Urinary bladder (tissue), 4 donors: ENCODE measurements around the gene SANBR. TPM values are rescaled to one million over a fixed set of nuclear protein-coding genes. Genes with fewer than 3 reads are reported as not detected.
"Not testable (repeated sequence)": the region's sequence is repeated elsewhere in the genome, so short reads cannot be mapped to it uniquely, and the experiment has no call there.

Experiments
- DNase-seq: peaks from one replicate; pipeline ENCODE4 v3.0.0-alpha.2; 2015; ENCODE audit errors: extremely low spot score
- H3K27ac ChIP-seq: one replicate; pipeline ENCODE4 v1.5.1; 2013; ENCODE audit warnings: low read depth, mild to moderate bottlenecking, moderate library complexity
- H3K36me3 ChIP-seq: one replicate; pipeline ENCODE4 v1.6.1; 2013; ENCODE audit warnings: mild to moderate bottlenecking, moderate library complexity; ENCODE audit not compliant: insufficient read depth
- H3K4me1 ChIP-seq: one replicate; pipeline ENCODE4 v1.6.1; 2013; ENCODE audit warnings: mild to moderate bottlenecking, moderate library complexity; ENCODE audit not compliant: insufficient read depth
- H3K4me3 ChIP-seq: one replicate; pipeline ENCODE4 v1.5.1; 2013; ENCODE audit warnings: low read depth, low read length
- WGBS: extraction: QIAGEN DNeasy Blood & Tissue Kit; methylation state at CpG from one replicate; pipeline ENCODE4 v1.1.7; 2013; 5-methylcytosine and 5-hydroxymethylcytosine counted together
- polyA plus RNA-seq: library from polyadenylated mRNA; stranded (reverse); fragments of 200-250 nt; gene quantifications from one replicate; pipeline ENCODE4 v1.2.3, GENCODE V29; 2013
- total RNA-seq: library from RNA; depleted of rRNA; stranded (reverse); fragments of >200 nt; gene quantifications from one replicate; pipeline ENCODE4 v1.2.3, GENCODE V29; 2014
- donor health status: healthy with polysubstance abuse.
- donor health status: healthy.

Gene SANBR
- total RNA-seq (51.2 TPM), polyA plus RNA-seq (3.3 TPM)

- under 1% methylated on average over 110 of the region's 112 CpGs for WGBS
- H3K4me3 ChIP-seq = peak within 1 kb of the TSS; percentile 97
- peak within 1 kb of the TSS; percentile 84 for H3K27ac ChIP-seq
- H3K4me1 ChIP-seq = no peaks in the 10 kb centered on the region
- peaks cover 2% of the 10 kb centered on the region for H3K36me3 ChIP-seq
- peak; percentile 62 for DNase-seq
These were observed at the start of gene SANBR for GRCh38 chr2:61065714-61066709. Gene SANBR, plus strand, starts transcription at chr2:61065871. Its CDS starts 4,480 bp downstream, at chr2:61070351.

DNA sequence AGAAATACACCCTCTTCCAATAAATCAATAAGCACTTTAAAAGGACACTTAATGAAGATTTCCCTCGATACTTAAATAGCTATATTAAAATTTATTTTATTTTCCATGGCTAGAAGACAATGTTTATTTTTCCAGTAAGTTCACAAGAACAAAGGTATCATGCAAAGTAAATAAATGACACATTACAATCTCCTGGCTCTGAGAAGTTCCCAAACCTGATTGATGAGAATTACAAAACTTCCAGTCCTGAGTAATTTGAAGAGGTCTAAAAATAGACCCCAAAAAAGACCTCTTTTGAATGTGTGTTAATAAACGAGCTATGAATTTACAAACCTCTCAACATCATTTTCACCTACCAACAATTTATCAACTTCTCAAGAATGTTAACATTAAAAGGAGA lies 49.7 kb upstream of the SANBR start:
- no peak overlapping the region for H3K27ac ChIP-seq
- peak; percentile 54 for DNase-seq
- no peaks in the 10 kb centered on the region for H3K4me1 ChIP-seq
- no peaks in the 10 kb centered on the region for H3K36me3 ChIP-seq
- H3K4me3 ChIP-seq = no peak overlapping the region
- WGBS = 45% methylated on average over 2 of the region's 2 CpGs

- peak; percentile 17 for DNase-seq
- no peaks in the 10 kb centered on the region for H3K4me1 ChIP-seq
- peak overlapping the region; percentile 77 for H3K27ac ChIP-seq
- no peaks in the 10 kb centered on the region for H3K36me3 ChIP-seq
- WGBS = 2% methylated on average over 16 of the region's 16 CpGs
- H3K4me3 ChIP-seq = peak overlapping the region; percentile 80
These were observed 49.2 kb upstream of the SANBR start for GRCh38 chr2:61016392-61017002.

- no peaks in the 10 kb centered on the region for H3K36me3 ChIP-seq
- H3K4me3 ChIP-seq = peak overlapping the region; percentile 80
- peak overlapping the region; percentile 77 for H3K27ac ChIP-seq
- DNase-seq = peak; percentile 86
- no peaks in the 10 kb centered on the region for H3K4me1 ChIP-seq
- under 1% methylated on average over 27 of the region's 27 CpGs for WGBS
These were observed 48.6 kb upstream of the SANBR start for GRCh38 chr2:61017003-61017555.

GRCh38 chr2:61017556-61018317 lies 47.9 kb upstream of the SANBR start, which contains the start of the genes PEX13 and PUS10:
Gene PEX13, plus strand, starts transcription at chr2:61017720. Its CDS starts 40 bp downstream, at chr2:61017760.
Gene PUS10, minus strand, starts transcription at chr2:61018255. Its CDS starts 6,365 bp downstream, at chr2:61011890.
- H3K36me3 ChIP-seq = no peaks in the 10 kb centered on the region
- peak; percentile 14 for DNase-seq
- H3K4me3 ChIP-seq = peak within 1 kb of the TSS; percentile 80
- no peaks in the 10 kb centered on the region for H3K4me1 ChIP-seq
- H3K27ac ChIP-seq = peak within 1 kb of the TSS; percentile 77
- whole genome bisulfite sequencing = under 1% methylated on average over 39 of the region's 39 CpGs

- H3K4me1 ChIP-seq = no peaks in the 10 kb centered on the region
- H3K4me3 ChIP-seq = peak overlapping the region; percentile 80
- no peaks in the 10 kb centered on the region for H3K36me3 ChIP-seq
- H3K27ac ChIP-seq = peak overlapping the region; percentile 70
- WGBS = 1% methylated on average over 7 of the region's 7 CpGs
- no peak for DNase-seq
These were observed 47.3 kb upstream of the SANBR start for GRCh38 chr2:61018318-61018755.

GRCh38 chr2:61018798-61019197 lies 46.9 kb upstream of the SANBR start:
- peaks cover 1% of the 10 kb centered on the region for H3K4me1 ChIP-seq
- H3K27ac ChIP-seq = no peak overlapping the region
- peaks cover under 1% of the 10 kb centered on the region for H3K36me3 ChIP-seq
- no peak overlapping the region for H3K4me3 ChIP-seq
- no peak for DNase-seq
- WGBS = 31% methylated on average over 6 of the region's 6 CpGs

- no peak overlapping the region for H3K27ac ChIP-seq
- peaks cover 1% of the 10 kb centered on the region for H3K4me1 ChIP-seq
- H3K36me3 ChIP-seq = peaks cover 2% of the 10 kb centered on the region
- WGBS = 92% methylated on average over 6 of the region's 6 CpGs
- H3K4me3 ChIP-seq = no peak overlapping the region
- no peak for DNase-seq
These were observed 44.4 kb upstream of the SANBR start for GRCh38 chr2:61021228-61021660.

DNA sequence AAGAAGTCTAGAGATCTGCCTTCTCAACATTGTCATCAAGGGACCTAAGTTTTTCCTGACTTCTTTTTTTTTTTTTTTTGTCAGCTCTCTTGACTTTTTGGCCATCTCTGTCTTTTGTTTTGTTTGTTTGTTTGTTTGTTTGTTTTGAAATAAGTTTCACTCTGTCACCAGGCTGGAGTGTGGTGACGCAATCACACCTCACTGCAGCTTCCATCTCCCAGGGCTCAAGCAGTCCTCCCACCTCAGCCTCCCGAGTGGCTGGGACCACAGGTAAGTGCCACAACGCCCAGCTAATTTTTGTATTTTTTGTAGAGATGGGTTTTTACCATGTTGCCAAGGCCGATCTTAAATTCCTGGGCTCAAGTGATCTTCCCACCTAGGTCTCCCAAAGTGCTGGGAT lies 42.0 kb upstream of the SANBR start:
- H3K36me3 ChIP-seq = peaks cover 2% of the 10 kb centered on the region
- H3K4me3 ChIP-seq = no peak overlapping the region
- 98% methylated on average over 4 of the region's 4 CpGs for WGBS
- DNase-seq = no peak
- H3K4me1 ChIP-seq = peaks cover 1% of the 10 kb centered on the region
- H3K27ac ChIP-seq = no peak overlapping the region

DNA sequence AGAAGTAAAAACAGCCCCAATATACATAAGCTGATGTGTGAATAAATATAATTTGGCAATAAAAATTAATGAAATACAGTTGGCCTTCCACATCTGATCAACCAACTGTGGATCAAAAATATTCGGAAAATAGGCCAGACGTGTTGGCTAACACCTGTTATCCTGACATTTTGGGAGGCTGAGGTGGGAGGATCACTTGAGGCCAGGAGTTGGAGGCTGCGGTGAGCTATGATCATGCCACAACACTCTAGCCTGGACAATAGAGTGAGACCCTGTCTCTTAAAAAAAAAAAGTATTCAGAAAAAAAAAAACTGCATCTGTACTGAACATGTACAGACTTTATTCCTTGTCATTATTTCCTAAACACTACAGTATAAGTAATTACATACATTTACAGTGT lies 36.1 kb upstream of the SANBR start:
- H3K4me3 ChIP-seq = no peak overlapping the region
- WGBS = 98% methylated on average over 3 of the region's 3 CpGs
- no peaks in the 10 kb centered on the region for H3K36me3 ChIP-seq
- H3K27ac ChIP-seq = no peak overlapping the region
- no peak for DNase-seq
- no peaks in the 10 kb centered on the region for H3K4me1 ChIP-seq

- H3K4me1 ChIP-seq, H3K27ac ChIP-seq, H3K4me3 ChIP-seq, DNase-seq, H3K36me3 ChIP-seq: not testable (repeated sequence)
- WGBS = 97% methylated on average over 9 of the region's 9 CpGs
These were observed 31.1 kb upstream of the SANBR start for GRCh38 chr2:61034592-61034991.

GRCh38 chr2:61036643-61037042 lies 29.0 kb upstream of the SANBR start:
- DNase-seq, H3K27ac ChIP-seq, H3K36me3 ChIP-seq, H3K4me3 ChIP-seq, H3K4me1 ChIP-seq: not testable (repeated sequence)
- WGBS = 100% methylated on average over 2 of the region's 2 CpGs

DNA sequence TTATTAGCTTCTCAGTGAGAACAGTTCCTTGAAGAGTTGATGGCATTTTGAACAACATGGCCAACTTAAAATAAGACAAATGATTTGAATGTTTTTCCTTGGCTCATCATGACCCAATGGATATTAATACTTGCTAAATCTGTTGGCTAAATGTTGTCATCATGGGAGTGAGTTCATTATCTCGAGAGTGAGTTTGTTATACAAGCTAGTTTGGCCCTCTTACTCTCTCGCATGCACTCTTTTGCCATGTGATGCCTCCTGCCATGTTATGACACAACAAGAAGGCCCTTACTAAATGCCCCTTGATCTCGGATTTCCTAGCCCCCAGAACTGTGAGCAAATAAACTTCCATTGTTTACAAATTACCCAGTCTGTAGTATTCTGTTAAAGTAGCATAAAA lies 22.9 kb upstream of the SANBR start:
- DNase-seq = no peak
- Histone ChIP-seq H3K27ac (no peak overlapping the region), H3K36me3 (no peaks in the 10 kb centered on the region), H3K4me3 (no peak overlapping the region), H3K4me1 (no peaks in the 10 kb centered on the region)
- 79% methylated on average over 3 of the region's 3 CpGs for WGBS
